ENCODE results near the gene PRDM10. TPM values are rescaled to one million over a fixed set of nuclear protein-coding genes. Genes with fewer than 3 reads are reported as not detected.

PRDM10 gene
- total and polyA plus RNA-seq, 2 donors (not counting 1 experiment from before 2014, with no cell fraction given): 2.5 to 2.9 TPM

GRCh38 chr11:130031945-130032344 is 29.3 kb upstream of the PRDM10 start:
- H3K27ac ChIP-seq (ENCODE audit: insufficient read depth, low read length): no peak overlapping the region
- no peaks in the 10 kb centered on the region for H3K36me3 ChIP-seq (ENCODE audit: control insufficient read depth, insufficient read depth, low read length)
- H3K4me1 ChIP-seq (ENCODE audit: control insufficient read depth, extremely low read depth, insufficient read depth, low read length): no peaks in the 10 kb centered on the region
- no peak overlapping the region for H3K4me3 ChIP-seq (replicated peaks in 1 of 4; ENCODE audit: control extremely low read depth in 1 of 4, insufficient read depth in 1 of 4, low read depth in 3 of 4, low read length in 4 of 4)
- DNase-seq (ENCODE audit: low read depth in 2 of 2): no peak
- TF ChIP-seq CTCF (conservative IDR thresholded peaks at IDR 0.05 in 1 of 2, IDR thresholded peaks at IDR 0.05 in 1 of 2; ENCODE audit: low read depth in 1 of 2, low read length in 2 of 2): no peak
- no peak for TF ChIP-seq EZH2 (IDR thresholded peaks at IDR 0.05; ENCODE audit: low read length, missing control alignments)
- H3K9me3 ChIP-seq (ENCODE audit: control insufficient read depth, insufficient read depth, low read depth, low read length): no peaks in the 10 kb centered on the region
- no peaks in the 10 kb centered on the region for H3K27me3 ChIP-seq (ENCODE audit: control insufficient read depth, insufficient read depth, low read length)
- no peak overlapping the region for H2AFZ ChIP-seq (ENCODE audit: low read length)
- no peaks in the 10 kb centered on the region for H4K20me1 ChIP-seq (ENCODE audit: control insufficient read depth, extremely low read depth, insufficient read depth, low read length)
- no peaks in the 10 kb centered on the region for H3K79me2 ChIP-seq (ENCODE audit: control insufficient read depth, insufficient read depth, low read length)
- no peak overlapping the region for H3K9ac ChIP-seq (ENCODE audit: insufficient read depth, low read length)
- H3K4me2 ChIP-seq (ENCODE audit: extremely low read depth, insufficient read depth, low read length): no peak overlapping the region

- no peak overlapping the region for H3K4me2 ChIP-seq (ENCODE audit: extremely low read depth, insufficient read depth, low read length)
- no peak overlapping the region for H3K9ac ChIP-seq (ENCODE audit: insufficient read depth, low read length)
- H3K79me2 ChIP-seq (ENCODE audit: control insufficient read depth, insufficient read depth, low read length): no peaks in the 10 kb centered on the region
- H2AFZ ChIP-seq (ENCODE audit: low read length): no peak overlapping the region
- TF ChIP-seq EZH2 (IDR thresholded peaks at IDR 0.05; ENCODE audit: low read length, missing control alignments): no peak
- no peak overlapping the region for H3K4me3 ChIP-seq (replicated peaks in 1 of 4; ENCODE audit: control extremely low read depth in 1 of 4, insufficient read depth in 1 of 4, low read depth in 3 of 4, low read length in 4 of 4)
- no peaks in the 10 kb centered on the region for H3K4me1 ChIP-seq (ENCODE audit: control insufficient read depth, extremely low read depth, insufficient read depth, low read length)
- H3K36me3 ChIP-seq (ENCODE audit: control insufficient read depth, insufficient read depth, low read length): no peaks in the 10 kb centered on the region
- no peak for DNase-seq (ENCODE audit: low read depth in 2 of 2)
- no peaks in the 10 kb centered on the region for H4K20me1 ChIP-seq (ENCODE audit: control insufficient read depth, extremely low read depth, insufficient read depth, low read length)
- no peaks in the 10 kb centered on the region for H3K9me3 ChIP-seq (ENCODE audit: control insufficient read depth, insufficient read depth, low read depth, low read length)
- no peak overlapping the region for H3K27ac ChIP-seq (ENCODE audit: insufficient read depth, low read length)
- no peaks in the 10 kb centered on the region for H3K27me3 ChIP-seq (ENCODE audit: control insufficient read depth, insufficient read depth, low read length)
Measured at GRCh38 chr11:130031056-130031455, 28.4 kb upstream of the PRDM10 start.

- Histone ChIP-seq H4K20me1 (ENCODE audit: control insufficient read depth, extremely low read depth, insufficient read depth, low read length) (no peaks in the 10 kb centered on the region), H3K9me3 (ENCODE audit: control insufficient read depth, insufficient read depth, low read depth, low read length) (no peaks in the 10 kb centered on the region), H3K4me1 (ENCODE audit: control insufficient read depth, extremely low read depth, insufficient read depth, low read length) (peaks cover 2% of the 10 kb centered on the region), H3K27ac (ENCODE audit: insufficient read depth, low read length) (no peak overlapping the region), H3K9ac (ENCODE audit: insufficient read depth, low read length) (no peak overlapping the region), H2AFZ (ENCODE audit: low read length) (no peak overlapping the region), H3K27me3 (ENCODE audit: control insufficient read depth, insufficient read depth, low read length) (no peaks in the 10 kb centered on the region), H3K4me2 (ENCODE audit: extremely low read depth, insufficient read depth, low read length) (no peak overlapping the region), H3K79me2 (ENCODE audit: control insufficient read depth, insufficient read depth, low read length) (no peaks in the 10 kb centered on the region), H3K36me3 (ENCODE audit: control insufficient read depth, insufficient read depth, low read length) (no peaks in the 10 kb centered on the region), H3K4me3 (replicated peaks in 1 of 4; ENCODE audit: control extremely low read depth in 1 of 4, insufficient read depth in 1 of 4, low read depth in 3 of 4, low read length in 4 of 4) (no peak overlapping the region)
- DNase-seq (ENCODE audit: low read depth in 2 of 2): peak in 1 of 2 donors; percentile 15
- TF ChIP-seq EZH2 (IDR thresholded peaks at IDR 0.05; ENCODE audit: low read length, missing control alignments) (no peak), CTCF (conservative IDR thresholded peaks at IDR 0.05 in 1 of 2, IDR thresholded peaks at IDR 0.05 in 1 of 2; ENCODE audit: low read depth in 1 of 2, low read length in 2 of 2) (no peak)
Measured at GRCh38 chr11:130029137-130029536, 26.5 kb upstream of the PRDM10 start.

Measured in fibroblast of lung (primary cell).